Activated T-helper 17 cell treated with anti-CD3 and anti-CD28 coated beads, Interleukin-2, amount 50 U/mL, for 72 hours (primary cell): ENCODE results near the gene GPR32. TPM values are rescaled to one million over a fixed set of nuclear protein-coding genes. Genes with fewer than 3 reads are reported as not detected.

Experiments
- ATAC-seq: fragments of 150-1000 bp; cut with Tn5 transposase; replicated peaks from 2 replicates; pipeline ENCODE4 v1.10.0; 2021; ENCODE audit warnings: mild to moderate bottlenecking, moderate library complexity
- H3K27ac Mint-ChIP-seq: one replicate; pipeline ENCODE4 v1.8.0; 2022; ENCODE audit warnings: mixed read lengths
- H3K27me3 Mint-ChIP-seq: one replicate; pipeline ENCODE4 v1.8.0; 2022; ENCODE audit warnings: mixed read lengths
- H3K36me3 Mint-ChIP-seq: one replicate; pipeline ENCODE4 v1.8.0; 2022; ENCODE audit warnings: low read depth, mild to moderate bottlenecking, mixed read lengths
- H3K4me1 Mint-ChIP-seq: one replicate; pipeline ENCODE4 v1.8.0; 2022; ENCODE audit warnings: mixed read lengths
- H3K4me3 Mint-ChIP-seq: one replicate; pipeline ENCODE4 v1.8.0; 2022; ENCODE audit warnings: mild to moderate bottlenecking, mixed read lengths
- H3K9me3 Mint-ChIP-seq: one replicate; pipeline ENCODE4 v1.8.0; 2022; ENCODE audit warnings: mixed read lengths
- total RNA-seq, 2 donors: library from RNA; stranded (reverse); gene quantifications; one replicate each; pipeline ENCODE4 v1.2.3, GENCODE V29; 2022

Gene GPR32
- total RNA-seq, 2 donors from 2014 or later = not detected

GRCh38 chr19:50784710-50785109, 14.4 kb downstream of the GPR32 start:
- H3K36me3 Mint-ChIP-seq = no peaks in the 10 kb centered on the region

GRCh38 chr19:50785329-50785728, 15.1 kb downstream of the GPR32 start:
- Mint-ChIP-seq H3K4me3 (no peak overlapping the region), H3K4me1 (no peaks in the 10 kb centered on the region), H3K36me3 (no peaks in the 10 kb centered on the region), H3K27me3 (peaks cover 7% of the 10 kb centered on the region), H3K27ac (no peak overlapping the region), H3K9me3 (no peaks in the 10 kb centered on the region)
- no peak for ATAC-seq

More at GRCh38 chr19:50784710-50785109, 14.4 kb downstream of the GPR32 start:
- Mint-ChIP-seq H3K27ac (no peak overlapping the region), H3K4me3 (no peak overlapping the region), H3K4me1 (no peaks in the 10 kb centered on the region), H3K27me3 (peaks cover 12% of the 10 kb centered on the region), H3K9me3 (no peaks in the 10 kb centered on the region)
- no peak for ATAC-seq

- no peaks in the 10 kb centered on the region for H3K36me3 Mint-ChIP-seq
- no peak within 1 kb of the TSS for H3K4me3 Mint-ChIP-seq
- no peak for ATAC-seq
- no peak within 1 kb of the TSS for H3K27ac Mint-ChIP-seq
- H3K4me1 Mint-ChIP-seq = no peaks in the 10 kb centered on the region
- H3K9me3 Mint-ChIP-seq = no peaks in the 10 kb centered on the region
- H3K27me3 Mint-ChIP-seq = no peaks in the 10 kb centered on the region
Observed at GRCh38 chr19:50790396-50790795, 20.1 kb downstream of the GPR32 start, which contains the start of gene ACP4. TSS of gene ACP4 (plus strand) at chr19:50790415. CDS start at chr19:50790415, 0 bp downstream.

- ATAC-seq = no peak
- no peaks in the 10 kb centered on the region for H3K9me3 Mint-ChIP-seq
- H3K27ac Mint-ChIP-seq = no peak overlapping the region
- no peaks in the 10 kb centered on the region for H3K4me1 Mint-ChIP-seq
- no peak overlapping the region for H3K4me3 Mint-ChIP-seq
- no peaks in the 10 kb centered on the region for H3K36me3 Mint-ChIP-seq
- H3K27me3 Mint-ChIP-seq = no peaks in the 10 kb centered on the region
Observed at GRCh38 chr19:50790922-50791467, 20.7 kb downstream of the GPR32 start.

GRCh38 chr19:50791594-50792271, 21.5 kb downstream of the GPR32 start:
- no peaks in the 10 kb centered on the region for H3K9me3 Mint-ChIP-seq
- H3K4me3 Mint-ChIP-seq = no peak overlapping the region
- H3K36me3 Mint-ChIP-seq = peaks cover under 1% of the 10 kb centered on the region
- H3K27me3 Mint-ChIP-seq = no peaks in the 10 kb centered on the region
- ATAC-seq = no peak
- H3K4me1 Mint-ChIP-seq = no peaks in the 10 kb centered on the region
- H3K27ac Mint-ChIP-seq = no peak overlapping the region

- no peak for ATAC-seq
- H3K4me3 Mint-ChIP-seq = no peak overlapping the region
- H3K27me3 Mint-ChIP-seq = no peaks in the 10 kb centered on the region
- H3K27ac Mint-ChIP-seq = no peak overlapping the region
- H3K36me3 Mint-ChIP-seq = peaks cover 8% of the 10 kb centered on the region
- H3K4me1 Mint-ChIP-seq = no peaks in the 10 kb centered on the region
- H3K9me3 Mint-ChIP-seq = no peaks in the 10 kb centered on the region
Observed at GRCh38 chr19:50792272-50793250, 22.3 kb downstream of the GPR32 start.

- Mint-ChIP-seq H3K9me3 (no peaks in the 10 kb centered on the region), H3K27ac (no peak overlapping the region), H3K36me3 (peaks cover 18% of the 10 kb centered on the region), H3K4me3 (no peak overlapping the region), H3K4me1 (no peaks in the 10 kb centered on the region), H3K27me3 (no peaks in the 10 kb centered on the region)
- no peak for ATAC-seq
Observed at GRCh38 chr19:50793558-50794065, 23.3 kb downstream of the GPR32 start.

- Mint-ChIP-seq H3K9me3 (no peaks in the 10 kb centered on the region), H3K27ac (peak overlapping the region; percentile 43), H3K27me3 (no peaks in the 10 kb centered on the region), H3K4me1 (no peaks in the 10 kb centered on the region), H3K36me3 (peaks cover 22% of the 10 kb centered on the region), H3K4me3 (no peak overlapping the region)
- peak; percentile 25 for ATAC-seq
Observed at GRCh38 chr19:50794074-50794875, 24.0 kb downstream of the GPR32 start.

- Mint-ChIP-seq H3K9me3 (no peaks in the 10 kb centered on the region), H3K4me3 (no peak overlapping the region), H3K36me3 (peaks cover 30% of the 10 kb centered on the region), H3K27ac (no peak overlapping the region), H3K27me3 (no peaks in the 10 kb centered on the region), H3K4me1 (no peaks in the 10 kb centered on the region)
- ATAC-seq = peak; percentile 9
Observed at GRCh38 chr19:50794876-50795663, 24.8 kb downstream of the GPR32 start.

GRCh38 chr19:50795664-50796073, 25.4 kb downstream of the GPR32 start:
- H3K36me3 Mint-ChIP-seq = peaks cover 36% of the 10 kb centered on the region
- no peaks in the 10 kb centered on the region for H3K4me1 Mint-ChIP-seq
- no peak overlapping the region for H3K4me3 Mint-ChIP-seq
- ATAC-seq = no peak
- no peaks in the 10 kb centered on the region for H3K27me3 Mint-ChIP-seq
- H3K27ac Mint-ChIP-seq = no peak overlapping the region
- H3K9me3 Mint-ChIP-seq = no peaks in the 10 kb centered on the region

- no peak overlapping the region for H3K4me3 Mint-ChIP-seq
Observed at GRCh38 chr19:50796128-50796633, 25.9 kb downstream of the GPR32 start.

GRCh38 chr19:50796634-50797428, 26.6 kb downstream of the GPR32 start:
- Mint-ChIP-seq H3K9me3 (no peaks in the 10 kb centered on the region), H3K4me1 (no peaks in the 10 kb centered on the region), H3K36me3 (peaks cover 47% of the 10 kb centered on the region), H3K27ac (no peak overlapping the region), H3K27me3 (no peaks in the 10 kb centered on the region), H3K4me3 (no peak overlapping the region)
- no peak for ATAC-seq

More at GRCh38 chr19:50796128-50796633, 25.9 kb downstream of the GPR32 start:
- no peak overlapping the region for H3K27ac Mint-ChIP-seq
- H3K4me1 Mint-ChIP-seq = no peaks in the 10 kb centered on the region
- no peaks in the 10 kb centered on the region for H3K9me3 Mint-ChIP-seq
- H3K36me3 Mint-ChIP-seq = peaks cover 41% of the 10 kb centered on the region
- ATAC-seq = peak; percentile 9
- no peaks in the 10 kb centered on the region for H3K27me3 Mint-ChIP-seq
